IgD-negative memory B cell (primary cell): ENCODE measurements around the gene DCAF12. TPM values are rescaled to one million over a fixed set of nuclear protein-coding genes. Genes with fewer than 3 reads are reported as not detected.
"Not testable (repeated sequence)": the region's sequence is repeated elsewhere in the genome, so short reads cannot be mapped to it uniquely, and the experiment has no call there.

Experiments
- H3K27ac Mint-ChIP-seq, 3 donors: one replicate each; pipeline ENCODE4 v1.8.0; 2020 to 2022; ENCODE audit warnings: mild to moderate bottlenecking in 3 of 3, mixed read lengths in 3 of 3, moderate library complexity in 1 of 3
- H3K27me3 Mint-ChIP-seq: one replicate; pipeline ENCODE4 v1.8.0; 2021; ENCODE audit warnings: mixed read lengths
- H3K36me3 Mint-ChIP-seq: one replicate; pipeline ENCODE4 v1.8.0; 2020; ENCODE audit warnings: mild to moderate bottlenecking, mixed read lengths
- H3K4me1 Mint-ChIP-seq, 3 donors: one replicate each; pipeline ENCODE4 v1.8.0; 2020 to 2022; ENCODE audit warnings: mixed read lengths in 3 of 3, mild to moderate bottlenecking in 1 of 3
- H3K4me3 Mint-ChIP-seq, 4 donors: one replicate each; pipeline ENCODE4 v1.8.0; 2020 to 2022; ENCODE audit warnings: mild to moderate bottlenecking in 4 of 4, mixed read lengths in 4 of 4, moderate library complexity in 3 of 4
- H3K9me3 Mint-ChIP-seq, 3 donors: one replicate each; pipeline ENCODE4 v1.8.0; 2020 to 2021; ENCODE audit warnings: mixed read lengths in 3 of 3, mild to moderate bottlenecking in 1 of 3
- polyA plus RNA-seq: library from polyadenylated mRNA; unstranded; fragments of 300-500 nt; fragmentation: Illumina TruSeq; gene quantifications from one replicate; pipeline ENCODE4 v1.2.3, GENCODE V29; 2021

The DCAF12 gene
- polyA plus RNA-seq, 1 donor from 2014 or later = 1.4 TPM

DNA sequence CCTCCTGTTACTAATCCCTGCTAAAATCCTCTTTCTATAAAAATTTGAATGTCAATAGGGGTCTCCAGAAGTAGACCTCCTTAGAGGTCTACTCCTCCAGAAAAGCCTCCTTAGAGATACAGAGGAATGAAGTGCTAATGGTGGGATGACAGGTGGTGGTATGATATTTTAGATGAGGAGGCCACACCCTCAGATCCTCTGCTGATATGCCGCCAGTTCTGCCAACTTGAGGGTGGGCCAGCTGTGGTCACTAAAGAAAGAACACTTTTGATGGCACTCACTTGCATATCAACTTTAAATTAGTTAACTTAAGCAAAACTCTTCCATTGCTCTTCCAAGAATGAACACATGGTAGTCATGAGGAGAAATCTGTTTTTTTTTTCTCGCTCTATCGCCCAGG lies 61.0 kb downstream of the DCAF12 start:
- H3K27ac Mint-ChIP-seq = no peak overlapping the region
- no peaks in the 10 kb centered on the region for H3K9me3 Mint-ChIP-seq
- H3K36me3 Mint-ChIP-seq = no peaks in the 10 kb centered on the region
- H3K27me3 Mint-ChIP-seq = peaks cover 2% of the 10 kb centered on the region
- no peak overlapping the region for H3K4me3 Mint-ChIP-seq
- H3K4me1 Mint-ChIP-seq = no peaks in the 10 kb centered on the region

- peaks cover 7% of the 10 kb centered on the region for H3K27me3 Mint-ChIP-seq
- H3K9me3 Mint-ChIP-seq = no peaks in the 10 kb centered on the region
- no peak overlapping the region for H3K4me3 Mint-ChIP-seq
- no peaks in the 10 kb centered on the region for H3K4me1 Mint-ChIP-seq
- H3K36me3 Mint-ChIP-seq = no peaks in the 10 kb centered on the region
- H3K27ac Mint-ChIP-seq = no peak overlapping the region
Measured at GRCh38 chr9:34059954-34060353, 66.5 kb downstream of the DCAF12 start.

- Mint-ChIP-seq H3K27ac (no peak overlapping the region), H3K4me1 (no peaks in the 10 kb centered on the region), H3K4me3 (no peak overlapping the region), H3K36me3 (no peaks in the 10 kb centered on the region), H3K27me3 (peaks cover 7% of the 10 kb centered on the region), H3K9me3 (no peaks in the 10 kb centered on the region)
Measured at GRCh38 chr9:34059281-34059680, 67.2 kb downstream of the DCAF12 start.

- Mint-ChIP-seq H3K27me3 (no peaks in the 10 kb centered on the region), H3K4me3 (peak overlapping the region; percentile 94 to 100 (median 98))
Measured at GRCh38 chr9:34049630-34050384, 76.7 kb downstream of the DCAF12 start.

DNA sequence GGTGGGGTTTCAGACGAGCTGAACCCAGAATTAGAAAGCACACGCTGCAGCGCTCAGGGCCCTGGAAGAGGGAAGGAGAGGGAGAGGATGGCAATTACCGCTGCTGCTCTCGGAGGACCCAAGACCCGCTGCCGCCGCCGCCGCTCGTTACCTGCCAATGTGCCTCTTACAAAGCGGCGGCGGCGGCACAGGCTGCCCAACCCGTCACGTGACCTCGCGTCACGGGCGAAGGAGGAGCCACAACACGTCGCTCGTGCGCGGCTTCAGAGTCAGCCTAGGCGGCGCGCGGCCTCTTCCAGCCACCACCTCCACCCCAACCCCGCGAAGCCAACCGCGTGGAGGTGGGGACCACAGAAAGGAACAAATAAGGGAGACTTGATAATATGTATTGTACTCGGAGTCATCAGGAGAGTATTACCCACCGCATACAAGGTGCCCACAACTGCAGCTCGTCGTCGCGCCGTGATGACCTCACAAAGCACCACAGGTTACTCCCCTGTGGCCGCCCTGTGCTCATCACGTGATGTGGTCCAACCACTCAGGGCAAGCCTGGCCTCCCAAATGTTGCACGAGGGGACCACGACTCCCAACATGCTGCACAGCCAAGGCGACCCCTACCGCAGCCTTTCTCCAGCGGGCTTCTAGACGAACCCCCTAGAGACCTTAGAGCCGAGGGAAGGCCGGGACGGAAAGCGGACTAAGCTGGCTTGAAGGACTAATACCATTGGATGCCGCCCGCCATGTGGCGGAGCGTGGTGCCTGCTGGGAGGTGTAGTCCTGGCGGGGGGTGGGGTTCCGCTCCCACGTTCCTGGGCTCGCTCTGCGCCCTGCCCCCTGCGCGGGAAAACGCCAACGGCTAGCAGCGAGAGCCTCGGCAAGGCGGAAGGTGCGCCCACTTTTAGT lies 77.5 kb downstream of the DCAF12 start, which contains the start of gene UBAP2:
Gene UBAP2, minus strand, starts transcription at position 161 of the 903 bp plus-strand sequence. CDS start 31,739 bp downstream, outside the sequence.
- H3K9me3 Mint-ChIP-seq = no peaks in the 10 kb centered on the region
- peaks cover 19 to 26% (median 24%) of the 10 kb centered on the region in 3 donors for H3K4me1 Mint-ChIP-seq
- H3K27ac Mint-ChIP-seq = peak within 1 kb of the TSS; percentile 96 to 99 (median 99)
- peak within 1 kb of the TSS; percentile 94 to 100 (median 98) for H3K4me3 Mint-ChIP-seq
- H3K27me3 Mint-ChIP-seq = no peaks in the 10 kb centered on the region
- peaks cover 2% of the 10 kb centered on the region for H3K36me3 Mint-ChIP-seq

More at GRCh38 chr9:34049630-34050384, 76.7 kb downstream of the DCAF12 start:
- Mint-ChIP-seq H3K36me3 (peaks cover 2% of the 10 kb centered on the region), H3K9me3 (no peaks in the 10 kb centered on the region), H3K27ac (peak overlapping the region in 2 of 3 donors; percentile 96 to 99), H3K4me1 (peaks cover 19 to 26% (median 24%) of the 10 kb centered on the region in 3 donors)

- Mint-ChIP-seq H3K36me3 (peaks cover 2% of the 10 kb centered on the region), H3K27me3 (no peaks in the 10 kb centered on the region)
Measured at GRCh38 chr9:34047864-34048726, 78.4 kb downstream of the DCAF12 start.

GRCh38 chr9:34046784-34047379 lies 79.6 kb downstream of the DCAF12 start:
- Mint-ChIP-seq H3K4me1 (peaks cover 19 to 22% (median 21%) of the 10 kb centered on the region in 3 donors), H3K27ac (peak overlapping the region in 1 of 3 donors; percentile 96), H3K36me3 (peaks cover 2% of the 10 kb centered on the region), H3K9me3 (no peaks in the 10 kb centered on the region), H3K4me3 (peak overlapping the region; percentile 14 to 94 (median 52)), H3K27me3 (no peaks in the 10 kb centered on the region)

More at GRCh38 chr9:34047864-34048726, 78.4 kb downstream of the DCAF12 start:
- Mint-ChIP-seq H3K9me3 (no peaks in the 10 kb centered on the region), H3K4me3 (peak overlapping the region; percentile 94 to 100 (median 98)), H3K4me1 (peaks cover 19 to 26% (median 24%) of the 10 kb centered on the region in 3 donors), H3K27ac (peak overlapping the region; percentile 96 to 99 (median 99))

- H3K9me3 Mint-ChIP-seq = no peaks in the 10 kb centered on the region
- H3K27ac Mint-ChIP-seq = no peak overlapping the region
- peaks cover 19 to 24% (median 21%) of the 10 kb centered on the region in 3 donors for H3K4me1 Mint-ChIP-seq
- H3K4me3 Mint-ChIP-seq = peak overlapping the region in 1 of 4 donors; percentile 13
- no peaks in the 10 kb centered on the region for H3K27me3 Mint-ChIP-seq
- H3K36me3 Mint-ChIP-seq = peaks cover 2% of the 10 kb centered on the region
Measured at GRCh38 chr9:34045903-34046302, 80.6 kb downstream of the DCAF12 start.

- peaks cover 10 to 12% (median 11%) of the 10 kb centered on the region in 3 donors for H3K4me1 Mint-ChIP-seq
- not testable (repeated sequence) for H3K27ac Mint-ChIP-seq, H3K36me3 Mint-ChIP-seq, H3K4me3 Mint-ChIP-seq, H3K27me3 Mint-ChIP-seq, H3K9me3 Mint-ChIP-seq
Measured at GRCh38 chr9:34042074-34042473, 84.4 kb downstream of the DCAF12 start.

- H3K27ac Mint-ChIP-seq, H3K36me3 Mint-ChIP-seq, H3K27me3 Mint-ChIP-seq, H3K9me3 Mint-ChIP-seq, H3K4me3 Mint-ChIP-seq: not testable (repeated sequence)
- peaks cover 5 to 13% (median 7%) of the 10 kb centered on the region in 3 donors for H3K4me1 Mint-ChIP-seq
Measured at GRCh38 chr9:34038851-34039250, 87.6 kb downstream of the DCAF12 start.

DNA sequence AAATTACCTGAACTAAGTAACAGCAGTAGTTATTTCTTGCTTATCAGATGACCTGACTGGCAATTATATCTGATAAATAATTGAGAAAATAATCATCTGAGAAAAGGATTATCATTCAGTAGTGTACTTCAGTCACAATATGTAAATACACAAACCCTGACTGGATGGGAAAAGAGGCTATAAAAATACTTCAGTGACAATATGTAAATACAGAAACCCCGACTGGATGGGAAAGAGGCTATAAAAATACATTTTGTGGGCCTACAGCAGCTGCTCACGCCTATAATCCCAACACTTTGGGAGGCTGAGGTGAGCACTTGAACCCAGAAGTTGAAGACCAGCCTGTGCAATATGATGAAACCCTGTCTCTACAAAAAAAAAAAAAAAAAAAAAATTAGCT lies 88.9 kb downstream of the DCAF12 start:
- H3K9me3 Mint-ChIP-seq = no peaks in the 10 kb centered on the region
- H3K27ac Mint-ChIP-seq = no peak overlapping the region
- H3K4me1 Mint-ChIP-seq = peaks cover 5 to 16% (median 7%) of the 10 kb centered on the region in 3 donors

GRCh38 chr9:34036625-34037024 lies 89.9 kb downstream of the DCAF12 start:
- Mint-ChIP-seq H3K27me3 (no peaks in the 10 kb centered on the region), H3K4me3 (no peak overlapping the region), H3K9me3 (no peaks in the 10 kb centered on the region), H3K4me1 (peaks cover 5 to 16% (median 7%) of the 10 kb centered on the region in 3 donors), H3K27ac (no peak overlapping the region), H3K36me3 (peaks cover 3% of the 10 kb centered on the region)

More for the DNA sequence above, 88.9 kb downstream of the DCAF12 start:
- H3K36me3 Mint-ChIP-seq = peaks cover 3% of the 10 kb centered on the region
- no peak overlapping the region for H3K4me3 Mint-ChIP-seq
- H3K27me3 Mint-ChIP-seq = no peaks in the 10 kb centered on the region
